ENCODE results near the gene INS.

DNA sequence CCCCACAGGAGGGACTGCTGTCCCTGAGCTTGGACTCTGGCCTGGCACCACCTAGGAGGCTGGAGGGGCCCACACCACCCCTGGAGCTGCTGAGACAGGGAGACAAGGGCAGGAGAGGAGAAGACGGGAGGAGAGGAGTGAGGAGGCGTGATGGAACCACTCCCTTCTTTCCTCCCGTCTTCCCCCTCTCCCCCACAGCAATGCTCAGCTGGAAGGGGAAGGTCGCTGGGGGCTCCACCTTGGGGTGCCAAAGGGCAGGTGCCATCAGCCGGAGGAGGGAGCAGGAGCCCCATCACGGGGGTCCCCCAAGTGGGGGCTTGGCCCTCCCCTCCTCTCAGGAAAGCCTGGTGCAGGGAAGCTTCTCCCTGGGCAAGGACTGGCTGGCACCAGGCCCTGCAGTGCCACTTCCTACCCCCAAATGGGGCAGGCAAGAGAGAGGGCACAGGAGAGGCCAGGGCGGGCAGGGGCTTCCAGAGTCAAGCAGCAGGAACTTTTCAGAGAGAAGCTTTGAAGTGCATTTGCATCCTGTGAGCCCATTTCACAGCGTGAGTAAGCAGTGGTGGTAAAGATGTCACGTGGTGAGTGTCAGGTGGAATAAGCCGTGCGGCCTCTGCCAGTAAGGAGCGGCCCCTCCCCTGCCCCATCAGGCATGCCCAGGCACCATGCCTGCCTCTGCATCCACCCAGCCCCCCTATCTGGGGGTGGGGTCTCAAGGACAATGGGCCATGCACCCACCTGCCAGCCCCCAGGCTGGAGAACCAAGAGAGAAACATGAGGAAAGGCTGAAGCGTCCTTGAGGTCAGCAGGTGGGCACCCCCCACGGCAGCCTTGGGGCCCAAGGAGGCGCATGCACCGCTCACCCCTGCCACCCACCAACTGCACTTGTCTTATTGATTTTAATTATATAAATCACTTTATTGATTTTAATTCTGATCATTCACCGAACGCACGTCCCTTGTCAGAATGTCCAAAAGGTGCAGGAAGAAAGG is 26.7 kb downstream of the INS start:
- TF ChIP-seq, protein P1, sequence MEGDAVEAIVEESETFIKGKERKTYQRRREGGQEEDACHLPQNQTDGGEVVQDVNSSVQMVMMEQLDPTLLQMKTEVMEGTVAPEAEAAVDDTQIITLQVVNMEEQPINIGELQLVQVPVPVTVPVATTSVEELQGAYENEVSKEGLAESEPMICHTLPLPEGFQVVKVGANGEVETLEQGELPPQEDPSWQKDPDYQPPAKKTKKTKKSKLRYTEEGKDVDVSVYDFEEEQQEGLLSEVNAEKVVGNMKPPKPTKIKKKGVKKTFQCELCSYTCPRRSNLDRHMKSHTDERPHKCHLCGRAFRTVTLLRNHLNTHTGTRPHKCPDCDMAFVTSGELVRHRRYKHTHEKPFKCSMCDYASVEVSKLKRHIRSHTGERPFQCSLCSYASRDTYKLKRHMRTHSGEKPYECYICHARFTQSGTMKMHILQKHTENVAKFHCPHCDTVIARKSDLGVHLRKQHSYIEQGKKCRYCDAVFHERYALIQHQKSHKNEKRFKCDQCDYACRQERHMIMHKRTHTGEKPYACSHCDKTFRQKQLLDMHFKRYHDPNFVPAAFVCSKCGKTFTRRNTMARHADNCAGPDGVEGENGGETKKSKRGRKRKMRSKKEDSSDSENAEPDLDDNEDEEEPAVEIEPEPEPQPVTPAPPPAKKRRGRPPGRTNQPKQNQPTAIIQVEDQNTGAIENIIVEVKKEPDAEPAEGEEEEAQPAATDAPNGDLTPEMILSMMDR (IDR thresholded peaks at IDR 0.05; ENCODE audit: insufficient read depth, low read length, poor library complexity, severe bottlenecking): no peak
- TF ChIP-seq EZH2phosphoT487 (conservative IDR thresholded peaks at IDR 0.05; ENCODE audit: low read length): no peak

Measured in SU-DHL-6 (cell line).